OCI-LY3 (cell line): Measurements from ENCODE around the gene NKRF.

Experiments used
- CTCF ChIP-seq: fragments of 200-600, 300-600 bp; sonication (generic); IDR thresholded peaks from 2 replicates; pipeline ENCODE4 v1.5.1; 2014; ENCODE audit warnings: antibody characterized with exemption, low read length, low read depth
- EZH2phosphoT487 ChIP-seq: fragments of 200-600 bp; shearing (Covaris generic); IDR thresholded peaks from 2 replicates; pipeline ENCODE4 v1.6.1; 2018; ENCODE audit warnings: antibody characterized with exemption, mixed run types, low read depth

GRCh38 chrX:119589810-119590209 lies 16.4 kb downstream of the NKRF start:
- no peak for TF ChIP-seq CTCF
- TF ChIP-seq EZH2phosphoT487, result no peak
